Activated CD4-positive, CD25-positive, alpha-beta regulatory T cell treated with anti-CD3 and anti-CD28 coated beads, Interleukin-2, amount 50 U/mL, for 24 hours (primary cell): ENCODE results near the gene SLCO1B1.
"Not testable (repeated sequence)": the region's sequence is repeated elsewhere in the genome, so short reads cannot be mapped to it uniquely, and the experiment has no call there.

Experiments used
- ATAC-seq, 2 donors: fragments of 150-1000 bp; cut with Tn5 transposase; one replicate each; pipeline ENCODE4 v1.10.0; 2021; ENCODE audit warnings: mild to moderate bottlenecking in 1 of 2, moderate library complexity in 1 of 2

The SLCO1B1 gene, protein sequence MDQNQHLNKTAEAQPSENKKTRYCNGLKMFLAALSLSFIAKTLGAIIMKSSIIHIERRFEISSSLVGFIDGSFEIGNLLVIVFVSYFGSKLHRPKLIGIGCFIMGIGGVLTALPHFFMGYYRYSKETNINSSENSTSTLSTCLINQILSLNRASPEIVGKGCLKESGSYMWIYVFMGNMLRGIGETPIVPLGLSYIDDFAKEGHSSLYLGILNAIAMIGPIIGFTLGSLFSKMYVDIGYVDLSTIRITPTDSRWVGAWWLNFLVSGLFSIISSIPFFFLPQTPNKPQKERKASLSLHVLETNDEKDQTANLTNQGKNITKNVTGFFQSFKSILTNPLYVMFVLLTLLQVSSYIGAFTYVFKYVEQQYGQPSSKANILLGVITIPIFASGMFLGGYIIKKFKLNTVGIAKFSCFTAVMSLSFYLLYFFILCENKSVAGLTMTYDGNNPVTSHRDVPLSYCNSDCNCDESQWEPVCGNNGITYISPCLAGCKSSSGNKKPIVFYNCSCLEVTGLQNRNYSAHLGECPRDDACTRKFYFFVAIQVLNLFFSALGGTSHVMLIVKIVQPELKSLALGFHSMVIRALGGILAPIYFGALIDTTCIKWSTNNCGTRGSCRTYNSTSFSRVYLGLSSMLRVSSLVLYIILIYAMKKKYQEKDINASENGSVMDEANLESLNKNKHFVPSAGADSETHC

DNA sequence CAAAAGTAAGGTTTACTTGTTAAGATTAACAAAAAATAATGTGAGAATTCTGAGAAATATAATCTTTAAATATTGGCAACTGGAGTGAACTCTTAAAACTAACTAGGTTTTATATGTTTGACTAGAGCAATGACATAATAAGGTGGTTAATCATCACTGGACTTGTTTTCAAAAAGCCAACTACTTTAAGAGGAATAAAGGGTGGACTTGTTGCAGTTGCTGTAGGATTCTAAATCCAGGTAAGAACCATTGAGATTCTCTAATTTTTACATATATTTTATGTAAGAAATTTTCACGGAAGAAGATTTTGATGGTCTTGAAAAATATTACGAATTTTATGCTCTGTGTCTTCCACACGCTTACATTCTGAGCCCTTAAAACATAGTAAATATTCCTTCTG, at the start of gene SLCO1B1:
Gene SLCO1B1 (plus strand): TSS at position 197 of the 400 bp plus-strand sequence. CDS start 10,381 bp downstream, outside the sequence.
- no peak for ATAC-seq

DNA sequence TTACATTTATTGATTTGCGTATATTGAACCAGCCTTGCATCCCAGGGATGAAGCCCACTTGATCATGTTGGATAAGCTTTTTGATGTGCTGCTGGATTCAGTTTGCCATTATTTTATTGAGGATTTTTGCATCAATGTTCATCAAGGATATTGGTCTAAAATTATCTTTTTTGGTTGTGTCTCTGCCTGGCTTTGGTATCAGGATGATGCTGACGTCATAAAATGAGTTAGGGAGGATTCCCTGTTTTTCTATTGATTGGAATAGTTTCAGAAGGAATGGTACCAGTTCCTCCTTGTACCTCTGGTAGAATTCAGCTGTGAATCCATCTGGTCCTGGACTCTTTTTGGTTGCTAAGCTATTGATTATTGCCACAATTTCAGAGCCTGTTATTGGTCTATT, 46.2 kb upstream of the SLCO1B1 start:
- not testable (repeated sequence) for ATAC-seq

DNA sequence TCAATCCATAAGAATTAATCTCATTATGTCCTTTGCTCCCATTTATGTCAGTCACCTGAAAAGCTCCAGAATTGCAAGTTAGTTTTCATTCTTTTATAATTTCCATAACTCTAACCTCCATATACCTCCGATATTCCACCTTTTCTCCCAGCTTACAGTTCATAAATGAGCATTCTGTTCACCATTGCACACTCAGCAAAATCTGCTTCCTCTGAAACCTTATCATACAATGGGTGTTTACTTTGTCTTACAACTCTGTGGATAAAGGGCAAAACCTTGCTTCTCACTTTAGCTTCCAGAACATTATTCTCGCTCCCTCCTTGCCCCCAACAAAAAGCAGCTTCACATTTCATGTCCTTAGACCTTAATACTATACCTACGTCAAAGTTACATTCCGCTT, 19.3 kb upstream of the SLCO1B1 start:
- ATAC-seq, result no peak

DNA sequence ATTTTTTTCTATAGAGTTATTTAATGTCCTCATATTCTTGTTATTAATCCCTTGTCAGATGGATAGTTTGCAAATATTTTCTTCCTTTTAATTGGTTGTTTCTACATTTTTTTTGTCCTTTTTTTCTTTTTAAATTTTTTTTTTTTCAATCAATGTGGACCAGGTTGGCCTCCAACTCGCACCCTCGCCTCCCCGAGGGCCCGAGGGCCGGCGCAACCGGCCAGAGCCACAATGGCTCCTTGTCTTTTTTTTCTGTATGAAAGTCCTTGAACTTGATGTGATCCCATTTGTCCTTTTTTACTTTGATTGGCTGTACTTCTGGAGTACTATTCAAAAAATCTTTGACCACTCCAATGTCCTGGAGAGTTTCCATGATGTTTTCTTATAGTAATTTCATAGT, 17.7 kb upstream of the SLCO1B1 start:
- ATAC-seq, result no peak

DNA sequence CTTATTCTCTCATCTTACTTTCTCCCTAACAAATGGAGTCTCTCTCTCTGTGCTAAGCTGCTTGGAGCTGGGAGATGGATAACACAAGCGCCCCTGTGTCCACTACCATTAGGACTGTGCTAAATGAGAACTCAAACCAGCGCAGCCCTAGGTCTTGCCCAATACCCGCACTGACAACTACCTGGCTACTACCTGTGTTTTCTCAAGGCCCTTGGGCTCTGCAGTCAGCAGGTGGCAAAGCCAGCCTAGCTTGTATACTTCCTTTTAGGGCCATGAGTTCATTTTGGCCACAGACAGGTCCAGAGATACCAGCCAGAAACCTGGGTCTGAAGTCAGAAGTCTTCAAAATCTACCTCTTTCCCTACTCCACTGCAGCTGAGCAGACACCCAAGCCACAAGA, 13.0 kb upstream of the SLCO1B1 start:
- no peak for ATAC-seq

DNA sequence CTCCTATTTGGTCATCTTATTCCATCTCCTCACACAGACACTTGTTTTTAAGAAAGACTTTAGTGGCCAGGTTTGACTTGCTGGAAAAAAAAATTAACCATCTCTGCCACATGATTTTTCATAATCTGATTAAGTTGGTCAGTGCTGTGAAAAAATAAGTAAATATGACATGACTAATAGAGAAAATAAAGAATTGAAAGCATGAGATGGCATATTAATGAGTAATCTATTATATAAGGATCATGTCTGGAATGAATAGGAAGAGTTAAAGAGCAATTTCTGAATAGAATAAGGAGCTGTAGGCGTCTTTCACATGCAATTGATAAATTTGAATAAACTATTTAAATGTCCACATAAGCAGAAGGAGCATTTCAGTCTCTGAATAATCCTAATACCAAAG, 12.2 kb upstream of the SLCO1B1 start:
- no peak for ATAC-seq

DNA sequence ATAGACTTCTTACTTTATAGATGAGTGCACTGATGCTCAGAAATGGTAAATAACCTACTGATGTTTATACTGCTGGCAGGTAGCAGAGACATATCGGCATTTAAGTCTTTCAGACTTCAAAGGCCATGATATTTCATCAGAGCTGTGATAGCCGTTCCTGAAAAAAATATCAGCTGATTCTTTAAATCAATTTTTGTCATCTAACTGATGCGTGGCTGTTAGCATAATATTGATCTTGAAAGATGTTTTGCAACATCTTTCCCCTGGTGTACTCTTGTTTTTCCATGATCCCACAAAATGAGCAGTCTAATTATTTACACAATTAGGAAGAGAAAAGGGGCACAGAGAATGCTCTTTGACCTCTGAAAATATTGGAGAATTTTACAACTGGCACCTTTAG, 1.6 kb upstream of the SLCO1B1 start:
- ATAC-seq, result no peak

DNA sequence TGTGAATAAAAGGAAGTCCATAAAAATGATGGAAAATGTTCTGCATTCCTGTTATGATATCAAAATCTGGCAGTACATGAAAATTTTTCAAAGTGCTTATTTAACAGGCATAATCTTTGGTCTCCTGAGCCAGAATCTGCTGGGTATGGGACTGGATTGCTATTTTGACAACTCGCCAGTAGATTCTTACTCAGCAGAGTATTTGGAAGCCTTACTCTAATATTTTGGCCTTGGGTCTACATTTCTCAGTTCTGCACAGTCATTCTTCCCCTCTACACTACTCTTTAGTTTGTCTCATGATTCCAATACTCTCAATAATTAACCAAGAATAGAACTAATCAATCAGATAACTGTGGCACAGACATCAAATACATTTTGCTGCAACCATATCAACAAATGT, 1.1 kb upstream of the SLCO1B1 start:
- ATAC-seq, result no peak

DNA sequence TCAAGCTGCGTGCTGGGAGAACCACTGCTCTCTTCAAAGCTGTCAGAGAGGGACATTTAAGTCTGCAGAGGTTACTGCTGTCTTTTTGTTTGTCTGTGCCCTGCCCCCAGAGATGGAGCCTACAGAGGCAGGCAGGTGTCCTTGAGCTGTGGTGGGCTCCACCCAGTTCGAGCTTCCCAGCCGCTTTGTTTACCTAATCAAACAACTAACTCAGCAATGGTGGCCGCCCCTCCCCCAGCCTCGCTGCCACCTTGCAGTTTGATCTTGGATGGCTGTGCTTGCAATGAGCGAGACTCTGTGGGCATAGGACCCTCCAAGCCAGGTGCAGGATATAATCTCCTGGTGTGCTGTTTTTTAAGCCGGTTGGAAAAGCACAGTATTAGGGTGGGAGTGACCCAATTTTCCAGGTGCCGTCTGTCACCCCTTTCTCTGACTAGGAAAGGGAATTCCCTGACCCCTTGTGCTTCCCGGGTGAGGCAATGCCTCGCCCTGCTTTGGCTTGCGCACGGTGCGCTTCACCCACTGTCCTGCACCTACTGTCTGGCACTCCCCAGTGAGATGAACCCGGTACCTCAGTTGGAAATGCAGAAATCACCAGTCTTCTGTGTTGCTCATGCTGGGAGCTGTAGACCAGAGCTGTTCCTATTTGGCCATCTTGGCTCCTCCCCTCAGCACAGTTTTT, 6.5 kb downstream of the SLCO1B1 start:
- not testable (repeated sequence) for ATAC-seq

DNA sequence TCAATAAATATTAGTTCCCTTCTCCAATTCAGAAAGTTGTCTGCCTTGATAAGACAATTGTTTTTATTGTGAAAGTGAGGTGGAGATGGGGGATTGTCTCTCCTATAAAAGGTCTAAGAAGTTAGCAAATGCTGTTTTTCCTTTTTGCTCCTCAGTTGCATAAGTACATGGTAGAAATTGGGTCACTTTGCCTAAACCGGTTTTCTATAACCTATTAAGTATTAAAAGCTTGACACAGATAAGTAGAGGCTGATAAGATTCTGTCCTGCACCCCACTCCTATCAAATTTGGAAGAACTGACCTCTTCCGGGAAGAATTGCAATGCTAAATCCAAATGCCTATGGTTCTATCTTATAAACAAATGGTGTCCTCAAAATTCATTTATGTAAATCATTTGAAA, 7.0 kb downstream of the SLCO1B1 start:
- no peak for ATAC-seq

DNA sequence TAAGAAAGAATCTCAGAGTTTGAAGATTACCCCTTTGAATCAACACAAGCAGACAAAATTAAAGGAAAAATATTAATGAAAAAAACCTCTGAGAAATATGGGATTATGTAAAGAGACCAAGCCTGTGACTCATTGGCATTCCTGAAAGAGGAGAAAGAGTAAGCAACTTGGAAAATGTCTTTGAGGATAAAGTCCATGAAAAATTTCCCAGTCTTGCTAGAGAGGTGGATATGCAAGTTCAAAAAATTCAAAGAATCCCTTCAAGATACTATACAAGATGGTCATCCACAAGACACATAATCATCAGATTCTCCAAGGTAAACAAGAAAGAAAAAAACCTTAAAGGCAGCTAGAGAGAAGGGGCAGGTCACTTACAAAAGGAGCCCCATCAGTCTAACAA, 13.3 kb downstream of the SLCO1B1 start:
- no peak for ATAC-seq

DNA sequence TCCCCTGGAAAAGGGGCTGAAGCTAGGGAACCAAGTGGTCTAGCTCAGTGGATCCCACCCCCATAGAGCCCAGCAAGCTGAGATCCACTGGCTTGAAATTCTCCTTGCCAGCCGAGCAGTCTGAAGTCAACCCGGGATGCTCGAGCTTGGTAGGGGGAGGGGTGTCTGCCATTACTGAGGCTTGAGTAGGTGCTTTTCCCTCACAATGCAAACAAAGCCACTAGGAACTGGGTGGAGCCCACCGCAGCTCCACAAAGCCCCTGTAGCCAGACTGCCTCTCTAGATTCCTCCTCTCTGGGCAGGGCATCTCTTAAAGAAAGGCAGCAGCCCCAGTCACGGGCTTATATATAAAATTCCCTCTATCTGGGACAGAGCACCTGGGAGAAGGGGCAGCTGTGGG, 18.9 kb downstream of the SLCO1B1 start:
- ATAC-seq, result not testable (repeated sequence)

DNA sequence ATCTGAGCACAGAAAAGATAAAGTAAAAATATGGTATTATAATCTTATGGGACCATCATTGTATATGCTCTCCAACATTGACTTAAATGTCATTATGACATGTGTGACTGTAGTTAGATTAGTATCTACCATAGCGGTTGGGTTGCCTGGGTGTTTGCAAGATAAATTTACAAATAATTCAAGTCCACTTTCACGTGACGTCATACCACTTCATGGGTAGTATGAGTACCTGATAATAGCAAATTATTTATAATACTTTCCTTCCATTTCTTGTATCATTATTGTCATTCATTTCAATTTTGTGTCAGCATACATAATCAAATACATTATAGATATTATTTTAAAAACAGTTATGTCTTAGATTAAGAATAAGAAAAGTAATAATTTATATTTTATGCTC, 20.2 kb downstream of the SLCO1B1 start:
- no peak for ATAC-seq

DNA sequence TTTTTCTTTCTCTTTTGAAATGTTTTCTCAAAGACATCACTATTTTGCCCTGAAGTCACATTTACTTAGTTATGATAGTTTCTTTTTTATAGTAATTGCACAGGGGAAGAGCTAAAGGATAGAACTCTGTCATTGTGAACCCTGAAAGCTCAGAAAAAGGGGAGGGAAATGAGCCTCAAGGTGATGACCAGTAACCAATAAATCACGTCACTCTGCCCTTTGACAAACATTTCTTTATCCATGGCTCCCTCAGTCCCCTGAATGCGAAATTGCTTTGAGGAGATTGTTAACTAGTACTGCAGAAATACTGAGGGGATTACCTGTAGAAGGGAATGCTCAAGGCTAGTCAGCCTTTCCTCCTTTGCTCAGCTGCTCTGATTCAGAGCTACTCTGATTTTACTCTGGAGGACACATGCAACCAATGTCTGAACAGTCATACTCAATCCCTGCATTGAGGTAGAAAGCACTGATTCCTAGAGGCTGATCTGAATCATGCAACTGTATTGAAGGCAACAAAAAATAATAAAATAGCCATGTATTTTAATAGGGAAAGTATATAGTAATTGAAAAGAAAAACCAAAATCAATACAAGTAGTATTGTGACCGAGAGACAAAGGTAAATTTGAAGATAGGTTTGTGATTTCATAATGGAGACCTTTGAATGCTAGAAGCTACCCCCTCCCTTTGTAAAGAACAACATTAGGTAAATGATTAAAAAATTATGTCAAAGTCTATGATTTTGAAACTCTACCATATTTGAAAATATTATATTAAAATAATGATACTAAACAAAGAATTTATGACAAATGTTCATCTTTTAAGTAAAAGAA, 24.7 kb downstream of the SLCO1B1 start:
- no peak for ATAC-seq

DNA sequence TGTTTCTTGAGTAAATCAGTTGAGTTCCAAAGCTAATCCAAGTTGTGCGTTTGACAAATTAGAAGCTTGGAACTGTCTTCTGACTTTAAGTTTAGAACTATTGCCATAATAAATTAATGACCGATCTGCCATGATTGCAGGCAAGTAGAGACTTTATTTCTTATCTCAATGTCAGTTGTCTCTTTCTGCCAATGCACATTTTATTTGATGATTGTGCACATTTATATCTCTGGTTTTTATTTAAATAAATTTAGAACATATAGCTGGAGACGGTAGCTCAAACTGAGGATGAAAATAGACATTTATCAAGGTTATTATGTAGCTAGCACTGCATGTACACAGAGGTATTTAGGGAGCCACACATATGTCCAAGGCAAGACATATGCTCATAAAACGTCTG, 34.1 kb downstream of the SLCO1B1 start:
- ATAC-seq, result no peak

DNA sequence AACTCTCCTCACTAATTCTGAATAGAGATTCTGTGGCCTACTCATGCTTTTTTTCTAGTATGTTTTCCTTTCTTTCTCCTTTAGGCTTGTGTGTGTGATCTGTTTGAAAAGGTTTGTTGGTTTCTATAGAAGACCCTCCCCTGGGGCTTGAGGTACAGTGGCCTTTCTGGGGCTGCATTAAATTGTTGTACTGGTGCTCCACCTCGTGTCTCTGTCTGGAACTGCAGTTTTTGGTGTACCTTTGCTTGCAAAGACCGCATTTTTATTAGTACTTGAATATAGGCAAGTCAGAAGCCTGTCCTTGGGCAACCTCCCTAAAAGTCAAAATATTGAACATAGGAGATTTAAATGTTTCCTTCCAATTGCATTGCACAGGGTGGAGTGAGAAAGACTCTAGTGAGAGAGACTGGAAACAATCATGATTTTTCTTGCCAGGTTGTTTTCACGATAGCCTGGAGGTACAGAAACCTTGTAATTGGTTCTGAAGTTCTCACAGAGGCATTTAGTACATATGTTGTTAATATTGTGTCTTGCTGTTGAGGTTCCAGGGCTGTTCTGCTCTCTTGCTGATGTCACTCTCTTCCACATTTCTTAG, 39.0 kb downstream of the SLCO1B1 start:
- ATAC-seq, result no peak

DNA sequence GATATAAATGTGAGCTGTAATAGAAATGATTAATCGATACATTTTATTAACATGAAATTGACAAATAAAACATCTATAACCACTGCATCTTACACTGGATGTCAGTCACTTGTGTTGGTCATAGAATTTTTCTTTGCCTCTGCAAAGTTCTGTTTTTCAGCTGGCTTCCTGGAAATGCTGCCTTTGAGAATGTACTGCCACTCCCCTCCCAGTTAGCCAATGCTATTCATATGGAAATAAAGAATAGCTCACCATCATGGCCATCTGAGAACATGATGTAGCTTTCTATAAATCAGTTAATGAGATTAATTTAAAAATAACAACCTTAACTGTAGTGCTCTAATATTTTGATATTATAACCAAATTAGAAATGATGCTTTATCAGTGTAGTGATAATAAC, 41.1 kb downstream of the SLCO1B1 start:
- ATAC-seq, result no peak

DNA sequence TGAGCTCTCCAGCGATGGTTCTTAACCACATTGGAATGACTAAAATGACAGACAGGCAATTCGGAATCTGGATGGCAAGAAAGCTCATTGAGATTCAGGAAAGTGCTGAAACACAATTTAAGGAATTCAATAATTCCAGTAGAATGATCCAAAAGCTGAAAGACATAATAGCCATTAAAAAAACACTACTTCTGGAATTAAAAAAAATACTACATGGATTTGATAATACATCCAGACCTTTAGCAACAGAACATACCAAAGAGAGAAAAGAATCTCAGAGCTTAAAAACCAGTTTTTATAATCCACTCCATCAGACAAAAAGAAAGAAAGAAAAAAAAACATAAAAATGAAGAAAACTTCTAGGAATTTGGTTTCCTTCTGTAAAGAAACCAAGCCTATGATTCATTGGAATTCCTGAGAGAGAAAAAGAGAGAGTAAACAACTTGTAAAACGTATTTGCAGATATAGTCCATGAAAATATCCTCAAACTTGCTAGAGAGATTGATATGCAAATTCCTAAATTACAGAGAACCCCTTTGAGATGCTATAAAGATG, 52.8 kb downstream of the SLCO1B1 start:
- no peak for ATAC-seq

DNA sequence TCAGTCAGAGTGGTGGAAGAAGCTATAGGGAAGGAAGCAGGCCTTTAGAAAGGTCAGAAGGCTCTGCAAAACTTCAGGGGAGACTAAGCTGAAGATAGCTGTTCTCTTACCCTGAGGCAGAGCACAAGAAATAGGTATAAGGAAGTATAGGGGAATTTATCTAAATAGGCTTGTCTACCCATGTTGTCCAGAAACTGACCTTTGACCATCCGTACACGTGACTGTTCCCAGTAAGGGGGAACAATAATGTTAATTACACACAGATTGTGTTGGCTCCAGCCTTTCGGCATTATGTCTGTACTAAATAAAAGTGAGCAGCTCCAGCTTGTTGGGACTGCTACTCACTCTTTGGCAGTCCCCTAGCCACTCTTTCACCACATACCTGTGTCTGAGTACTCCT, 59.0 kb downstream of the SLCO1B1 start:
- ATAC-seq, result no peak

DNA sequence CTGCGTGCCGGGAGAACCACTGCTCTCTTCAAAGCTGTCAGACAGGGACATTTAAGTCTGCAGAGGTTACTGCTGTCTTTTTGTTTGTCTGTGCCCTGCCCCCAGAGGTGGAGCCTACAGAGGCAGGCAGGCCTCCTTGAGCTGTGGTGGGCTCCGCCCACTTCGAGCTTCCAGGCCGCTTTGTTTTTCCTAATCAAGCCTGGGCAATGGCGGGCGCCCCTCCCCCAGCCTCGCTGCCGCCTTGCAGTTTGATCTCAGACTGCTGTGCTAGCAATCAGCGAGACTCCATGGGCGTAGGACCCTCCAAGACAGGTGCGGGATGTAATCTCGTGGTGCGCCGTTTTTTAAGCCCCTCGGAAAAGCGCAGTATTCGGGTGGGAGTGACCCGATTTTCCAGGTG, 83.4 kb downstream of the SLCO1B1 start:
- not testable (repeated sequence) for ATAC-seq

DNA sequence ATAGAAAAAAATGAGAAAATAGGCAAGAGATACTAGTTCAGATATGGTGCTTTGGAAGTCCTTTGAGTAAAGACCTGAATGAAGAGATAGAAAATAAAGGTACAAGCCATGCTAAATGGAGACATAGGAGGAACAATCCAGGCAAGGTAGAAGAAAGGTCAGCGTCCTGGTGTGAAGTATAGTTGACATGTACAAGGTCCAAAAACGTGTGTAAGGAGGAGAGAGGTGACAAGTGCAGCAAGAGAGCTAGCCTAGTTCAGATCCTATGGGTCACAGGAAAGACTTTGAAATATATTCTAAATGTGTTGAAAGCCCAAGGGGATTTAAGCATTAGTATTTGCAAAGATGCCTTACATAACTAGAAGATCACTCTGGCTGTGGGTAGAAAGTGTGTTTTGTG, 88.2 kb downstream of the SLCO1B1 start:
- ATAC-seq, result no peak

DNA sequence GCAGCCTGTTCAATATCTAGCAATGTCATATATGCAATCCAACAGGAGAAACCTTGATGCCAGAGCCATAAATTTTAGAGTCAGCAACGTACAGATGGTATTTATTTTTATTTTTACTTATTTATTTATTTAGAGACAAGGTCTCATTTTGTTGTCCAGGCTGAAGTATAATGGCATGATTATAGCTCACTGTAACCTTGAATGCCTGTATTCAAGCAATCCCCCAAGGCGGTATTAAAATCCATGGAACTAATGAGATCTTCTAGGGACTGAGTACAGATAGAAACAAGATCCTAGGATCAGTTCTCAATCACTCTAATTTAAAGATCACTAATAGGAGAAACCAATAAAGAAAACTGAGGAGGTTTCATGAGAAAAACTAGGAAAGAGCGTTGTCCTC, 89.3 kb downstream of the SLCO1B1 start:
- ATAC-seq, result no peak
